22Rv1 (cell line): Measurements from ENCODE around the gene DLG3.

Source experiments
- CTCF ChIP-seq: fragments of 450-650 bp; IDR thresholded peaks from 2 replicates; pipeline ENCODE4 v1.5.1; 2017; ENCODE audit warnings: mild to moderate bottlenecking
- ZFX ChIP-seq: fragments of 450-650 bp; IDR thresholded peaks from 2 replicates; pipeline ENCODE4 v1.6.1; 2017; ENCODE audit warnings: antibody characterized with exemption, borderline replicate concordance

DNA sequence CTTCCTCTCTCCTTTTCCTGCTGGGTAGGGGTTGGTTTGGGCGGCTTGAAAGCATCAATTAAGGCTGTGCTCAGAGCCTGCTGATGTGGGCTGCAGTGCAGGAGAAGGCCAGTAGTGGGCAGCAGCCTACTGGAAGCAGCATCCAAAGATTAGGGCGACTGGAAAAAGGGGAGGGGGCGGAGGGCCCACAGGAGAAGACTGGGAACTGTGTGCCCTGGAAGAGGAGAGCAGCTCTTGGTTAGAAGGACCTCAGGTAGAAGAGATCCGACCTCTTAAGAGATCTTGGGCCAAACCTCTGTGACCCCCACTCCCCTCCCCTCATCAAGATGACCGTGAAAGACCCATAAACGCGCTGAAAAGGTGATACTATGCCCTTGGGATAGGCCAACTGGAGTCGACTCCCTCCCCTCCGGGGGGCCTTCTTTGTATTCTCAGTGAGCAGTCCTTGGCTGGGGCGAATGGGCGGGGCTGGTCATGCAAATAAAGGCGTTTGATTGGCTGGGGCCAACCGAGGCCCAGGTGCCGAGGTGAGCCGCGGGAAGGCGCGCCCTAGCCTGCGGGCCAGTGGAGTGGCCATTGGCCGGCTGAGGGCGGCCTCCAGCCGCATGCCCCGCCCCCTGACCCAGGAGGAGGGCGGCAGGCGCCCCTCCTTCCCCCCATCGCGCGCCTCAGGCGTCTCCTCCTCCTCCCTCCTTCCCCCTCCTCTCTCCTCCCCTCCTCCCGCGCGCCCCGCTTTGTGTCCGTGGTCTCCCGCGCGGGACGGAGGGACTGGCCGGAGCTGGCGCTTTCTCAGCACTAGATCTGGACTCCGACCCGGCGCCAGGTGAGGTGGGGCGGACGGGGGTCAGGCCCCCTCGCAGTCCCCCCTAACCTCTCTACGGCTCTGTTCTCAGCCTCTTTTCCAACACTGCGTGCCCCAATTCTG, 10.1 kb downstream of the DLG3 start:
- TF ChIP-seq CTCF (peak; percentile 78), ZFX (no peak)
